GM21515 (cell line): ENCODE measurements around the gene FAM131A.

Experiments
- ATAC-seq: cut with Tn5 transposase; IDR thresholded peaks from one replicate; pipeline ENCODE4 v1.9.1; 2021; ENCODE audit not compliant: unreplicated experiment

FAM131A gene

GRCh38 chr3:184316792-184317191 lies 20.6 kb upstream of the FAM131A start:
- ATAC-seq: no peak

- ATAC-seq: no peak
These were observed 20.2 kb upstream of the FAM131A start for GRCh38 chr3:184317201-184317600.

GRCh38 chr3:184320104-184320445 lies 17.3 kb upstream of the FAM131A start:
- ATAC-seq: no peak

DNA sequence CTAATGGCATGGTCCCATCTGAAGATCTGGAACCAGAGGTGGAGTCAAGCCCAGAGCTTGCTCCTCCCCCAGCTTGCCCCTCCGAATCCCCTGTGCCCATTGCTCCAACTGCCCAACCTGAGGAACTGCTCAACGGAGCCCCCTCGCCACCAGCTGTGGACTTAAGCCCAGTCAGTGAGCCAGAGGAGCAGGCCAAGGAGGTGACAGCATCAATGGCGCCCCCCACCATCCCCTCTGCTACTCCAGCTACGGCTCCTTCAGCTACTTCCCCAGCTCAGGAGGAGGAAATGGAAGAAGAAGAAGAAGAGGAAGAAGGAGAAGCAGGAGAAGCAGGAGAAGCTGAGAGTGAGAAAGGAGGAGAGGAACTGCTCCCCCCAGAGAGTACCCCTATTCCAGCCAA lies 15.7 kb upstream of the FAM131A start:
- ATAC-seq: no peak

GRCh38 chr3:184322731-184323487 lies 14.5 kb upstream of the FAM131A start:
- no peak for ATAC-seq

DNA sequence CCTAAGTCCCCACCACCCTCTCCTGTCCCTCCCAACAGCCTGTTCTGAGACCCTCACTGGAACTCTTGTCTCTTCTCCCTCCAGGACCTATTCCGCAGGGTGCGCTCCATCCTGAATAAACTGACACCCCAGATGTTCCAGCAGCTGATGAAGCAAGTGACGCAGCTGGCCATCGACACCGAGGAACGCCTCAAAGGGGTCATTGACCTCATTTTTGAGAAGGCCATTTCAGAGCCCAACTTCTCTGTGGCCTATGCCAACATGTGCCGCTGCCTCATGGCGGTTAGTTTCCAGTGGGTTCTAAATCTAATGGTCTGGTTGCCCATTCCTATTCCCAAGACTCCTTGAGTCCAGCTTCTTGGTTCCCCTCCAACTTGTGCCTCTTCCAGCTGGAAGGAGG lies 13.7 kb upstream of the FAM131A start:
- ATAC-seq: no peak

GRCh38 chr3:184325269-184325668 lies 12.1 kb upstream of the FAM131A start:
- ATAC-seq: no peak

DNA sequence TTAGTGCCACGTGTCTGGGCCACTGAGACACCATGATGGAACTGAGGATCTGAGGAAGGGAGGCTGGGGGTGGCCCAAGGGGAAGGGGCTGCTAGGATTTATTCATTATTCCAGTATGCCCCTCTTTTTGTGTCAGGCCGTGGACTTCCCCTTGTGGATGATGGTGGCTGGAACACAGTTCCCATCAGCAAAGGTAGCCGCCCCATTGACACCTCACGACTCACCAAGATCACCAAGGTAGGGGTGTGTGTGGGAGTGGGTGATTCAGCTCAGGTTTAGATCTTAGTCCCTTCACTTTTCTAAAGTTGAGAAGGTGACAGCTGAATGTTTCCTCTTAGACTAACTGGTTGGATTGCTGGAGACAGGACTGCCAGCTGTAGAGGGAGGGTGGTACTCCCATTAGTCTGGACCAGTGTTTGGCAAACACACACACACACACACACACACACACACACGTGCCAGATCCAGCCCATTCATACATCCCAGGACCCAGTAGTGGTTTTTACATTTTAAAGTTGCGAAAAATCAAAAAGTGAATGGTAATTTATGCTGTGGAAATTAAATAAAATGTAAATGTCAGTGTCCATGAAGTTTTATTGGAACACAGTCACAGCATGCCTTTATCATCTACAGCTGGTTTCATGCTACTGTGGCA lies 11.6 kb upstream of the FAM131A start:
- ATAC-seq: no peak

DNA sequence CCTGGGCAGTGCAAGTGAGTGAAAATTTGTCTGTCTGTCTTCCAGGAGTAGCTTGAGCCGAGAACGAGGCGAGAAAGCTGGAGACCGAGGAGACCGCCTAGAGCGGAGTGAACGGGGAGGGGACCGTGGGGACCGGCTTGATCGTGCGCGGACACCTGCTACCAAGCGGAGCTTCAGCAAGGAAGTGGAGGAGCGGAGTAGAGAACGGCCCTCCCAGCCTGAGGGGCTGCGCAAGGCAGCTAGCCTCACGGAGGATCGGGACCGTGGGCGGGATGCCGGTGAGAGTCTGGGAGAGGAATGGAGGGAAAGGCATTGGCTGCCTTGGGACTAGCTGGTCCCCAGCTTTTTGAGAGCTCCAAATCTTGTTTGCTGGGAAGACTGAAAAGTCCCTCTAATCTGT lies 10.2 kb upstream of the FAM131A start:
- ATAC-seq: no peak

DNA sequence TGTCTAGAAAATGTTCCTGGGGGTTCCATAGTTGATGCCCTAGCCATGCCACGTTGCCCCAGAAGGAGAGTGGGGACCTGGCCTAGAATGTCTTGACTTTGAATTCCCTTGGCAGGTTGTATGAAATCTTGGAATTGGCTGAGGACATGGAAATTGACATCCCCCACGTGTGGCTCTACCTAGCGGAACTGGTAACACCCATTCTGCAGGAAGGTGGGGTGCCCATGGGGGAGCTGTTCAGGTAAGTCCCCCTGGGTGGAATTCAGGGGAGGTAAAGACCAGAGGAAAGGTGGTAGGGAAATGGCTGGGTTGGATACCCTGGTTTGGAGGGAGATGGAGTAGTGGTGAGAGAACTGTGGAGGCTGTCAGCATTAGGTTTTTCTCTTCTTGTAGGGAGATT lies 8.9 kb upstream of the FAM131A start:
- no peak for ATAC-seq

DNA sequence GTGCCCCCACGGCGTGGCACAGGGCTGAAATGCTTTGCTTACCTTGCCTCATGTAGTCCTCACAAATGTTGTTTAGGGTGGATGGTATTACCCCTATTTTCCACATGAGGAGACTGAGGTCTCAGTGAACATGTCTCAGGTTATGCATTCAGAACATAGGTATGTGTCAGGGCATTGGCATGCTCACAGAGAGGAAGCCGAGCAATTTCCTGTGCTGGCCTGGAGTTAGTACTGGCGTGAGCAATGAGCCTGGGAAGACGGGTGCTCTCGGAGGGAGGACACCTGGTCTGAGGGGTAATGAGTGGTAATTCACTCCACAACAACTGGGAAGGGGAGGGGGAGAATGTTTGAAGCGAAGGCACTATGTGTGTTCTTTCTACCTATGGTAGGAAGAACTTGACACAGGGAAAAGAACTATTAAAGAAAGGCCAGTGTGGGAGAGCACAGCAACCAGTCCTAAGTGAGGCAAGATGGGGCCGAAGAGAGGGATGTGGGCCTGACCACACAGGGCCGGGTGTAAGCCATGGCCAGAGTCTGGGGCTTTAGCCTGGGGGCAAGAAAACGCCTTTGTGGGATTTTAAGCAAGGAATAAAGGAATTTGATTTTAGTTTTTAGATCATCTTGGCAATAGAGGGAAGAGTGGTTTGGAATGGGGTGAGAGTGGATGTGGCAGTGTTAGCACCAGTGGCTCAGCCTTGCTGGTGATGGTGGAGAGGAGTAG lies 4.9 kb upstream of the FAM131A start:
- ATAC-seq: no peak

DNA sequence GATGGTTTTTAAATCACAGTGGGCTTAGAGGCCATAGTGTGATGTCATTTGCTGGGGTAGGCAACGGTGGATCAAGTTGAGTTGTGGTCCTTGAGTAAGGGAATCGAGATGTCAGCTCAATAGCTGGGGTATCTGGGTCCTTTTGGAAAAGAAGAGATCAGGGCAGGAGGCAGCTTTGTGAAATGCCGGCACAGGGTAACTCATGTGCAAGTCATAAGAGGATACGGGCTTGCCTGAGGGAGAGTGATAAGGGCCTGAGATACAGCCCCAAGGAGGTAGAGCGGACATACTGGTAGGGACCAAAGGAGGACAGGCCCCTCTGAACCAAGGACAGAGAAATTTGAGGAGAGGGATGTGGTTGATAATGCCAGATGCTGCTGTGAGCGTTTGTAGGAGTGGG lies 4.2 kb upstream of the FAM131A start:
- no peak for ATAC-seq

DNA sequence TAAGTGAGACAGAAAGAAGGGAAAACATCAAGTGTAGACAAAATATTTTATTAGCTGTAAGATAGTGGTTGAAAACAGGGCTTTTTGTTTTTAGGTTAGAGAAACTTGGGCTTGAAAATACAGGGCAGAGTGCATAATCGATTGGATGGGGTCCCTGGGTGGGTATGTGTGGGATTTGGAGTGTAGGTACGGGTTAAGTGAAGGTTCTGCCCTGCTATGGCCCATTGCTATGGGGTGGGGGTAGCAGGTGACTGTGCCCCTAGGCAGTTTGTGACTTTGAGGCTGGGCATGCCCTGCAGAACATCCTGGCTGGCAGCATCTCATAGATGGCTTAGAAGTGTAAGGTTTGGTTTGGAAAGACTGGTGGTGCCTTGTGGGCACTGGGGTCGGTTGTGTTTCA lies 3.7 kb upstream of the FAM131A start:
- ATAC-seq: no peak

- no peak for ATAC-seq
These were observed 2.8 kb upstream of the FAM131A start for GRCh38 chr3:184334470-184335158.

DNA sequence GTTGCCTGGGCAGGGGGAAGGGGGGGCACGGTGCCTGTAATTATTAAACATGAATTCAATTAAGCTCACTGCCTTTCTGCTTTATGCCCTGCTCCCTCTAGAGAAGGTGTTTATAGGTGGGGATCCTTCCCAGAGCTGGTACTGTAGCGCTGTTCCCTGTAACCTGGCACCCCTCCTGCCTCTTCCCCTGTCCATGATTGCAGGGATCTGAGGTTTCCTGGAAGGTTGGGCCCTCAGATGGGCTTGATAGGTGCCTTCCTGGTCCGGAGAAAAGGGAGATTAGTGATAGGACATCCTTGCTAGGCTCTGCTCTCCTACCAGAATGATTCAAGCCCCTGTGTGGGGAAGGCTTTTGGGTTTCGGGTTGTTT lies 2.1 kb upstream of the FAM131A start:
- peak; percentile 4 for ATAC-seq

- ATAC-seq: peak; percentile 84
These were observed 1.5 kb upstream of the FAM131A start for GRCh38 chr3:184335661-184336546.

DNA sequence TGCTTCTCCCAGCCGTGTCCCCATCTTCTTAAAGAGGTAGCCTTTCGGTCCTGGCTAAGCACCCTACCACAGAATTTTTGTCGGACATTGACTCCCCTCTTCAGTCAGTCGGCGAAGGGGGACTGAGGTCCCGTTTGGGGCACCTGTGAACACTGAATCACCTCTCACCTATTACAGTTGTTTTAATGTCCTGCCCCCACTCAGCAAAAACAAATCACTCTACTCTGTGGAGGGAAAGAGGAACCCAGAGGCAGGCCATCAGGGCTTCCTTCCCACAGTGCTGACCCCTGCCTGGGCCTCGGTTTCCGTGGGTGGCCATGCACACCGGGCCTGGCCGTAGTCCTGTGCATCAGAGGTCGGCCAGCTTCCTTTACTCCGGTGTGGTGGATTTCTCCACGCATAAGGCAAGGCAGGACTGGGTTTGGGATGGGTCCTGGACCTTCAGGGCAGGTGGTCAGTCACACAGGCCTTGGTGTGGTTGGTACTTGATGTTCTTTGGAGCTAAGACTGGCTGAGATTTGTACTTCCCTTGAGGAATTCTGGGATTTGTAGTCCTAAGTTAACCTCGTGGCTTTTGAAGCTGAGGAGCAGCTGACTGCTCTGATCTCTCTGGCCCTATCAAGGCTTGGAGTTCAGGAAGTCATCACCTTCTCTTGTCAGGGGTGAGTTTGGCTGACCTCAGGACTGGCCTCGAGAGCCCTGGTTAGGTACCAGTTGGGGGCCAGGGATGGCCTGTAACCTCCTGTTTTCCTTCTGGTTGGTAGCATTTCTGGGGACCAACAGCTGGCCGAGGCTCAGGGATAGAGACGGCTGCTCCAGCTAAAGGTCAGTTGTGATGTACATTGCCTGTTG lies 627 bp upstream of the FAM131A start:
- no peak for ATAC-seq

DNA sequence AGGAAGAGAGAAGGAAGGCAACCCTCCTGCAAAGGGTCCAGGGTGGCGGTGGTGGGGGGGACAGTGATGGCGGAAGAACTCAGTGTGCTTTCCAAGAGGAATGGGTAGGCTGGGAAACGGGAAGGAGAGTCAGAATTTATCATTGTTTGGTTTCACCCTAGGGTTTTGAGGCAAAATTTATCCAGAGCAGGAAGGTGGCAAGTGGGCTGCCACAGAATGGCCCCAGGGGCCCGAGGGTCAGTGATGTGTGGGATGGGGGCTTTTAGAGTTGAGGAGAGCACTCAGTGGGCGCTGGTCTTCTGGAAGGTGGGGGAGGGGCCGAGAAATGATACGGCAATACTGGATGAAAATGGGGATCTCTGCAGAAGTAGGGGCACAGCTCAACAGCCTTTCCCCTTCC lies 581 bp downstream of the FAM131A start:
- no peak for ATAC-seq

DNA sequence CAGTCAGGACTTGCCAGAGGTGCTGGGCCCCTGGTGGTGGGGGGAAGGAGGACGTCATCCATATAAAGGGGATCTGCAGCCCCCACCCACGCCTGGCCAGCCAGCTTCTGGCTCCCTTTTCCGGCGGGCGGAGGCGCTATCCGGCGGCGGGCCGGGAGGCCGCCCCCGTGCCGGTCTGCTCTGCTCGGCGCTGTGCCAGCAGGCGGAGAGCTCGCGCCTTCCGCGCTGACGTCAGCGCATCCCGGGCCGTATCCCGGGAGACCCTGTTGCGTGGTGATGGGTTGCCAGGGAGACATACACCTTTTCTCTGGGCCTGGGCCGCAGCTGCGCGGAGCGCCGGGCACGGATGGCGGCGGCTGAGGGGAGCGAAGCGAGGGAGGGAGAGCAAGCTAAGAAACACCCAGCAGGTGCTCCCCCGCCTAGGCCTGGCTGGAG lies 1.1 kb downstream of the FAM131A start:
- ATAC-seq: no peak

GRCh38 chr3:184339001-184339400 lies 1.6 kb downstream of the FAM131A start:
- no peak for ATAC-seq
